ENCODE results near the gene PEX14.

The PEX14 gene

GRCh38 chr1:10615932-10616671 is 141.4 kb downstream of the PEX14 start:
- no peak for TF ChIP-seq YY1 (IDR thresholded peaks at IDR 0.05; ENCODE audit: insufficient read depth, insufficient read length)
- no peak for TF ChIP-seq ZNF274 (IDR thresholded peaks at IDR 0.05; ENCODE audit: low read depth, low read length)
- no peak for TF ChIP-seq SUZ12 (IDR thresholded peaks at IDR 0.05; ENCODE audit: extremely low read depth, insufficient read depth, insufficient read length)
- peaks cover 10% of the 10 kb centered on the region for H3K4me1 ChIP-seq (ENCODE audit: insufficient read depth, insufficient read length)
- H3K27me3 ChIP-seq (ENCODE audit: insufficient read depth, insufficient read length): no peaks in the 10 kb centered on the region
- no peak overlapping the region for H3K4me3 ChIP-seq (ENCODE audit: insufficient read length, low read depth)
- no peak for DNase-seq (ENCODE audit: low read depth, low spot score)
- no peak overlapping the region for H3K9ac ChIP-seq (ENCODE audit: insufficient read length, low read depth)
- H3K36me3 ChIP-seq (ENCODE audit: insufficient read depth, insufficient read length, low read length): peaks cover 4% of the 10 kb centered on the region
- no peaks in the 10 kb centered on the region for H3K9me3 ChIP-seq (ENCODE audit: insufficient read depth, low read length)

- DNase-seq (ENCODE audit: low read depth, low spot score): no peak
- Histone ChIP-seq H3K36me3 (ENCODE audit: insufficient read depth, insufficient read length, low read length) (peaks cover 4% of the 10 kb centered on the region), H3K9ac (ENCODE audit: insufficient read length, low read depth) (no peak overlapping the region), H3K27me3 (ENCODE audit: insufficient read depth, insufficient read length) (no peaks in the 10 kb centered on the region), H3K4me1 (ENCODE audit: insufficient read depth, insufficient read length) (peaks cover 10% of the 10 kb centered on the region), H3K9me3 (ENCODE audit: insufficient read depth, low read length) (no peaks in the 10 kb centered on the region), H3K4me3 (ENCODE audit: insufficient read length, low read depth) (no peak overlapping the region)
- TF ChIP-seq SUZ12 (IDR thresholded peaks at IDR 0.05; ENCODE audit: extremely low read depth, insufficient read depth, insufficient read length): no peak
- TF ChIP-seq ZNF274 (IDR thresholded peaks at IDR 0.05; ENCODE audit: low read depth, low read length): no peak
- TF ChIP-seq YY1 (IDR thresholded peaks at IDR 0.05; ENCODE audit: insufficient read depth, insufficient read length): no peak
Measured at GRCh38 chr1:10616696-10617095, 141.9 kb downstream of the PEX14 start.

- no peak overlapping the region for H3K9ac ChIP-seq (ENCODE audit: insufficient read length, low read depth)
- no peak overlapping the region for H3K4me3 ChIP-seq (ENCODE audit: insufficient read length, low read depth)
- peaks cover 4% of the 10 kb centered on the region for H3K36me3 ChIP-seq (ENCODE audit: insufficient read depth, insufficient read length, low read length)
- no peak for DNase-seq (ENCODE audit: low read depth, low spot score)
- H3K27me3 ChIP-seq (ENCODE audit: insufficient read depth, insufficient read length): no peaks in the 10 kb centered on the region
- no peaks in the 10 kb centered on the region for H3K9me3 ChIP-seq (ENCODE audit: insufficient read depth, low read length)
- TF ChIP-seq YY1 (IDR thresholded peaks at IDR 0.05; ENCODE audit: insufficient read depth, insufficient read length) (no peak), ZNF274 (IDR thresholded peaks at IDR 0.05; ENCODE audit: low read depth, low read length) (no peak)
- H3K4me1 ChIP-seq (ENCODE audit: insufficient read depth, insufficient read length): peaks cover 10% of the 10 kb centered on the region
Measured at GRCh38 chr1:10617318-10617717, 142.6 kb downstream of the PEX14 start.

- no peaks in the 10 kb centered on the region for H3K9me3 ChIP-seq (ENCODE audit: insufficient read depth, low read length)
- H3K9ac ChIP-seq (ENCODE audit: insufficient read length, low read depth): no peak overlapping the region
- H3K4me3 ChIP-seq (ENCODE audit: insufficient read length, low read depth): no peak overlapping the region
- DNase-seq (ENCODE audit: low read depth, low spot score): no peak
- peaks cover 10% of the 10 kb centered on the region for H3K4me1 ChIP-seq (ENCODE audit: insufficient read depth, insufficient read length)
- no peaks in the 10 kb centered on the region for H3K27me3 ChIP-seq (ENCODE audit: insufficient read depth, insufficient read length)
- peaks cover 4% of the 10 kb centered on the region for H3K36me3 ChIP-seq (ENCODE audit: insufficient read depth, insufficient read length, low read length)
- no peak for TF ChIP-seq SUZ12 (IDR thresholded peaks at IDR 0.05; ENCODE audit: extremely low read depth, insufficient read depth, insufficient read length)
- no peak for TF ChIP-seq ZNF274 (IDR thresholded peaks at IDR 0.05; ENCODE audit: low read depth, low read length)
- TF ChIP-seq YY1 (IDR thresholded peaks at IDR 0.05; ENCODE audit: insufficient read depth, insufficient read length): no peak
Measured at GRCh38 chr1:10617931-10618885, 143.5 kb downstream of the PEX14 start.

GRCh38 chr1:10620776-10621175 is 146.0 kb downstream of the PEX14 start:
- Histone ChIP-seq H3K4me3 (ENCODE audit: insufficient read length, low read depth) (no peak overlapping the region), H3K36me3 (ENCODE audit: insufficient read depth, insufficient read length, low read length) (peaks cover 18% of the 10 kb centered on the region), H3K27me3 (ENCODE audit: insufficient read depth, insufficient read length) (no peaks in the 10 kb centered on the region), H3K4me1 (ENCODE audit: insufficient read depth, insufficient read length) (peaks cover 4% of the 10 kb centered on the region), H3K9ac (ENCODE audit: insufficient read length, low read depth) (no peak overlapping the region), H3K9me3 (ENCODE audit: insufficient read depth, low read length) (no peaks in the 10 kb centered on the region)
- no peak for DNase-seq (ENCODE audit: low read depth, low spot score)
- TF ChIP-seq YY1 (IDR thresholded peaks at IDR 0.05; ENCODE audit: insufficient read depth, insufficient read length) (no peak), ZNF274 (IDR thresholded peaks at IDR 0.05; ENCODE audit: low read depth, low read length) (no peak), SUZ12 (IDR thresholded peaks at IDR 0.05; ENCODE audit: extremely low read depth, insufficient read depth, insufficient read length) (no peak)

GRCh38 chr1:10621906-10622305 is 147.2 kb downstream of the PEX14 start:
- H3K9ac ChIP-seq (ENCODE audit: insufficient read length, low read depth): no peak overlapping the region
- peaks cover 18% of the 10 kb centered on the region for H3K36me3 ChIP-seq (ENCODE audit: insufficient read depth, insufficient read length, low read length)
- TF ChIP-seq SUZ12 (IDR thresholded peaks at IDR 0.05; ENCODE audit: extremely low read depth, insufficient read depth, insufficient read length) (no peak), ZNF274 (IDR thresholded peaks at IDR 0.05; ENCODE audit: low read depth, low read length) (no peak), YY1 (IDR thresholded peaks at IDR 0.05; ENCODE audit: insufficient read depth, insufficient read length) (no peak)

More at GRCh38 chr1:10621906-10622305, 147.2 kb downstream of the PEX14 start:
- H3K4me3 ChIP-seq (ENCODE audit: insufficient read length, low read depth): no peak overlapping the region
- no peaks in the 10 kb centered on the region for H3K9me3 ChIP-seq (ENCODE audit: insufficient read depth, low read length)
- no peaks in the 10 kb centered on the region for H3K27me3 ChIP-seq (ENCODE audit: insufficient read depth, insufficient read length)
- H3K4me1 ChIP-seq (ENCODE audit: insufficient read depth, insufficient read length): no peaks in the 10 kb centered on the region
- DNase-seq (ENCODE audit: low read depth, low spot score): no peak

All from NT2/D1 (cell line).